ENCODE measurements around the gene AKNAD1.

GRCh38 chr1:108847494-108847893 is 9.4 kb downstream of the AKNAD1 start:
- no peak for TF ChIP-seq FOXK2 (IDR thresholded peaks at IDR 0.05)
- no peak for TF ChIP-seq L3MBTL2 (conservative IDR thresholded peaks at IDR 0.05)
- no peak for TF ChIP-seq NFRKB (IDR thresholded peaks at IDR 0.05)
- no peak for TF ChIP-seq ZNF384 (IDR thresholded peaks at IDR 0.05)
- no peak for TF ChIP-seq PKNOX1 (IDR thresholded peaks at IDR 0.05)
- TF ChIP-seq ARNT (IDR thresholded peaks at IDR 0.05): no peak
- no peak for TF ChIP-seq TARDBP (IDR thresholded peaks at IDR 0.05)
- no peak for TF ChIP-seq ELF4 (IDR thresholded peaks at IDR 0.05)
- no peak for TF ChIP-seq HDGF (IDR thresholded peaks at IDR 0.05; ENCODE audit: borderline replicate concordance)

Measured in HEK293T (cell line).